IMR-90 (cell line): Measurements from ENCODE around the gene NLRX1.

Experiments
- CEBPB ChIP-seq: IDR thresholded peaks from 2 replicates; pipeline ENCODE4 v1.6.1; 2012; ENCODE audit warnings: low read depth, low read length, improper control_type of control experiment
- FOS ChIP-seq: fragments of 150-350 bp; IDR thresholded peaks from 2 replicates; pipeline ENCODE4 v1.6.1; 2016; ENCODE audit warnings: low read depth, low read length
- MAFK ChIP-seq: IDR thresholded peaks from 2 replicates; pipeline ENCODE4 v1.6.1; 2012; ENCODE audit warnings: low read depth, low read length, improper control_type of control experiment
- POLR2A ChIP-seq: IDR thresholded peaks from 2 replicates; pipeline ENCODE4 v1.6.1; 2012; ENCODE audit warnings: mild to moderate bottlenecking, low read depth, low read length
- RCOR1 ChIP-seq: IDR thresholded peaks from 2 replicates; pipeline ENCODE4 v1.6.1; 2012; ENCODE audit warnings: mild to moderate bottlenecking, low read length, improper control_type of control experiment; ENCODE audit not compliant: insufficient replicate concordance
- TF ChIP-seq, protein P1 (sequence below): conservative IDR thresholded peaks from 2 replicates; pipeline ENCODE4 v1.5.1; 2012; ENCODE audit warnings: mild to moderate bottlenecking, low read depth, low read length, improper control_type of control experiment

DNA sequence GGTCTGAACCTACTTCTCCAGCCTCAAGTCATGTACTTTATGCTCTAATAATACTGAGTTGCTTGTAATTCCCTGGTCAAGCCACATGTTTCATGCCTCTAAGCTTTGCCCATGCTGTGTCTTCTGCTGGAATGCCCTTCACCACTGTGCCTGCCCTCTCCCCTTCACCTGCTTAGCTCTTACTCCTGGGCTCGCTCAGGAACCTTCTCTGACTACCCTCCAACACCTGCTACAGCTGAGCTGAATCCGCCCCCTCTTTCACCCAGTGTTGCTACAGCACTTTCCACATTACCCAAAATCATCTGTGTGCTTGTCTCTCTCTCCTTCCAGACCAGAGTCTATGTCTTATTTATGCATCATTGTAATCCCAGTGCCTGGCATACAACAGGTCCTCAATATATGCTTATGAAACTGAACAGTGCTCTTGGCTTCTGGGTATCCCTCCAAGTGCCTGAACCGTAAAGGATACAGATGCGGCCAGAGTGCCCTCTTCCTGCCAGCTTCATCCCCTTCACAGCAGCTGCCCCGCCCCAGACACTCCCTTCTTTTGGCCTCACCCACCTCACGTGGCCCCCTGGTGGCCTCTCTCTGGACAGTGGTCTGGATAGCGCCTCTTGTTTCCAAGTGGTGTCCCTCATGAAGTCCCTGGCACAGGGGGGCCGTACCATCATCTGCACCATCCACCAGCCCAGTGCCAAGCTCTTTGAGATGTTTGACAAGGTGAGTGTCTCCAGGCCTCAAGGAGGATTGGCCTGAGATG lies 12.6 kb upstream of the NLRX1 start:
- TF ChIP-seq, protein P1, sequence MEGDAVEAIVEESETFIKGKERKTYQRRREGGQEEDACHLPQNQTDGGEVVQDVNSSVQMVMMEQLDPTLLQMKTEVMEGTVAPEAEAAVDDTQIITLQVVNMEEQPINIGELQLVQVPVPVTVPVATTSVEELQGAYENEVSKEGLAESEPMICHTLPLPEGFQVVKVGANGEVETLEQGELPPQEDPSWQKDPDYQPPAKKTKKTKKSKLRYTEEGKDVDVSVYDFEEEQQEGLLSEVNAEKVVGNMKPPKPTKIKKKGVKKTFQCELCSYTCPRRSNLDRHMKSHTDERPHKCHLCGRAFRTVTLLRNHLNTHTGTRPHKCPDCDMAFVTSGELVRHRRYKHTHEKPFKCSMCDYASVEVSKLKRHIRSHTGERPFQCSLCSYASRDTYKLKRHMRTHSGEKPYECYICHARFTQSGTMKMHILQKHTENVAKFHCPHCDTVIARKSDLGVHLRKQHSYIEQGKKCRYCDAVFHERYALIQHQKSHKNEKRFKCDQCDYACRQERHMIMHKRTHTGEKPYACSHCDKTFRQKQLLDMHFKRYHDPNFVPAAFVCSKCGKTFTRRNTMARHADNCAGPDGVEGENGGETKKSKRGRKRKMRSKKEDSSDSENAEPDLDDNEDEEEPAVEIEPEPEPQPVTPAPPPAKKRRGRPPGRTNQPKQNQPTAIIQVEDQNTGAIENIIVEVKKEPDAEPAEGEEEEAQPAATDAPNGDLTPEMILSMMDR = 0 out of 2 replicates have a peak, but pooled peaks have one; percentile 3
- no peak for TF ChIP-seq POLR2A
- no peak for TF ChIP-seq CEBPB
- TF ChIP-seq MAFK = no peak
- no peak for TF ChIP-seq FOS
- no peak for TF ChIP-seq RCOR1
